HG02642 (cell line): ENCODE results near the gene ARHGEF12.

Experiments used
- ATAC-seq: cut with Tn5 transposase; IDR thresholded peaks from one replicate; pipeline ENCODE4 v1.9.1; 2021; ENCODE audit warnings: mild to moderate bottlenecking; ENCODE audit not compliant: unreplicated experiment, poor library complexity

ARHGEF12 gene

GRCh38 chr11:120316880-120317688, 19.1 kb upstream of the ARHGEF12 start:
- no peak for ATAC-seq

GRCh38 chr11:120317689-120318480, 18.3 kb upstream of the ARHGEF12 start:
- ATAC-seq: no peak

DNA sequence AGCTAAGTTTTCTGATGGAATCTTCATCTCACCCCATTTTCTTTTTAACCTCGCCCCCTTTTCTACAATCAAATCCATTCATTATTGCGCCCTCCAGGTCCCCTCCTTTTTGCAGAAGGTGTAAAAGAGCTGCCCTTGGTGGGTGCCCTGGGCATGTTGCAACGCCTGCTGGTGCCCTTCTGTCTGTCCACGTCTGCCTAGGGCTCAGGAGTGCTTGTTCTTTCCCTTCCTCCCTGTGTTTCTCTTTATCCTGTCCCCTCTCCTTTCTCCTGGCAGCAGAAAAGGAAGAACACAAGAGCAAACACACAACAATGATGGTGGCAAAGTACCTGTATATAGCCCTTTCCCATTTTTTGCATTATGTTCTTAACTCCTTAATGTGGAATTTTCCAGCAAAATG, 17.3 kb upstream of the ARHGEF12 start:
- no peak for ATAC-seq

DNA sequence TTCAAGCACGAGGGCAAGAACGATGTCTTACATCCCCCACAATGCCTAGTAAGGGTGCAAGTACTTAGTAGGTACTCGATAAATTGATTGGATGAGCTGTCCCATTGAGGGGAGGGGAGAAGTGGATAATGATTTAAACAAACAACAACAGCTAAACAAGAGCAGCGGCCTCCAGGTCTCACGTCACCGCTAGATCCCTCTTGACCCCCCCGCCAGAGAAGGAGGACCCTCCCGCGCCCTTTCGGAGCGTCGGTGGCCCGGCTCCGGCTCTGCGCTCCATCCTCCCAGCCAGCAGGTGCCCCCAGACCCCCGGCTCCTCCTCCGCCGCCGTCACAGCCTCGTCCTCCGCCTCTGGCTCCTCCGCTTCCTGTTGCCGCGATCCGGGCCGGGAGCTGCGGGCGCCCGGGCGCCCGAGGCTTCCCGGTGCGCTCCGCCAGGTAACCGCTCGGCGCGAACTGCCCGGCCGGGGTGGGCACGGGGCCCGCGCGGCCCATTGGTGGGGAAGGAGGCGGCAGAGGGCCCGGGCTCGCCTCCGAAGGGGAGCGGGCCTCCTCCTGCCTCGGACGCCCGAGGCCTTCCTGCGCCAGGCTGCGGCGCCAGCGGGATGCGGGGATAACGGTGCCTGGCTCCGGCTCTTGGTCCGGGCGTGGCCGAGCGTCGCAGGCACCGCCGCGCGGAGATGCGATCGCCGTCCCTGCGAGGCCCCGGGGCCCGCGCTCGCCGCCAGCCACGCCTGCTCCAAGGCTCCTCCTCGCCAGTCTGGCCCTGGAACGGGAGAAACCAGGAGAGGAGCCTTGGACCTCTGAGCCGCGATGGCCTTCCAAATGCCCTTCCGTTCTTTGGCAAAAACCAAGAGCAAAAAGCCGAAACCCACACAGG, 11.0 kb upstream of the ARHGEF12 start, which contains the start of gene TLCD5:
Gene TLCD5, plus strand, starts transcription at position 368 of the 879 bp plus-strand sequence. CDS start 2,143 bp downstream, outside the sequence.
- ATAC-seq: peak; percentile 50

GRCh38 chr11:120326228-120326627, 10.0 kb upstream of the ARHGEF12 start:
- no peak for ATAC-seq

DNA sequence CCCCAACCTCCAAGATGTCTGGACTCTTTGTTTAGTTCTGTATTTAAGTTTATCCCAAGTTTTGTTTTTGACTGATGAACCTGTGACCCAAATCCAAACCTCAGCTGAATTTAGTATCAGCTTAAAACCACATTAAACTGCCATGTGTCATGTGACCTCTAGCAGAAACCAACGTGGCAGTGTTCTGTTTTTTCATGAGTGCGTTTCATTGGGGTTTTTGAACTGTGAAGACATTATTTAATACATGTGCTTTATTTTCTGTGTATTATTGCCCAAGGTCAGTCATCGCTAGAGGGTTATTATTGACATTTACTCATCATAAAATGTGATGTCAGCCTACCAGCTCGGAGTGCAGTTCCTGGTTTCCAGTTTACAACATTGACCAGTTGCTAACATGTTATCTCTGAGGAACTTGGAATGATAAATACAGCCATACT, 9.3 kb upstream of the ARHGEF12 start:
- ATAC-seq: no peak

- ATAC-seq: no peak
Observed at GRCh38 chr11:120327311-120327710, 8.9 kb upstream of the ARHGEF12 start.

DNA sequence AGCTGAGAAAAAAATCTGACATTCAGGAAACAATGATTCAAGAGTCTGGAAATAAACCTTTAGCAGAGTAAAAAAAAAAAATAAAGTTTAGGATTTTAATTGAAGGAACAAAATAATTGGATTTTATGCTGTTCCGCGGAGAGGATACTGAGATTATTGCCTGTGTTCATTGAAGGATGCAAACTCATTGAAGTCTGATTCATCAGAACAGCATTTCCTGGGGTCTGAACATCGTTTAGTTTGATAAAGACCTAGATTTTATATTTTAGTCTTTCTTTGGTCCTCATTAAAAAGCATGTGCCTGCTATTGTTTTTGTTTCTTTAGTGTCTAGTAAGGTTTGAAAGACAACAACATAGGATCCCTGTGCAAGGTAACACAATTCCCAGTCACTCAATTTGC, 6.7 kb upstream of the ARHGEF12 start:
- no peak for ATAC-seq

- no peak for ATAC-seq
Observed at GRCh38 chr11:120330045-120330444, 6.2 kb upstream of the ARHGEF12 start.

- no peak for ATAC-seq
Observed at GRCh38 chr11:120331301-120331996, 4.8 kb upstream of the ARHGEF12 start.

DNA sequence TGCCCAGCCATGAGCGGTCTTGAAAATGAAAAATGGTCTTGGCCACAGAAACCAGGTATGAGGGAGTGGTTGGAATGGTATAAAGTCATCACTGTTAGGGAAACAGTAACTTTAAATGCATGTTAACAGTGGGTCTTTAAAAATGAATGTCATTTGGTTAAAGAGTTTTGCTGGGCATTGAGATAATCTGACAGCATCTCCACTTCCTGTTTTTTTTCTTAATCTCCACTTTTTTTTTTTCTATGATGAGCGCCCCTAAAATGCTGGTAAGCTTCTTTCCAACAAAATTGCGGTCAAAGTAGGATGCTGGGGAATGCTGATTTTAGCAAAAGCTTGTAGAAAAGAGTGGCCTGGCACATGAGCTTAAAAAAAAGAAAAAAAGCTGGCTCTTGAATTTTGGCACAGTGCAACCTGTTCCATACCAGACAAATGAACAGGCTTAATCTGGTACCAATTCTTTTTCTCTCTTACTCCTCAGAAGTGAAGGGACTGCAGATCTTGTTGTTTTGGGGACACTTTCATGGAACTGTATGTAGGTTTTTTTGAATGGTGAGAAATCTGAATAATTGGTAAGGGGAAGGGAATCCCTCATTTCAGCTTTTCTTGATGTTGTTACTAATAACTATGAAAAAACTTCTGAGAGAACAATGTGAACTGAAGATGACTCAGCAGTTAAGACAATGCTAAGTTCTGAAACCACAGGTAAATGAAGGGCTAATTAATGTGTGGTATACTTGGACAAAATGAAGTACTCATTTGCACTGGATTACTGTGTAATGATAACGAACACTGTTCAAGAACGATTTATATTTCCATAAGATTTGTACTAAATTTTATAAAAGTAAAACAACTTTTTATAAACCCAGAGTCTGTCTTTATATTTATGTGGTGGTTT, 3.1 kb upstream of the ARHGEF12 start:
- no peak for ATAC-seq

DNA sequence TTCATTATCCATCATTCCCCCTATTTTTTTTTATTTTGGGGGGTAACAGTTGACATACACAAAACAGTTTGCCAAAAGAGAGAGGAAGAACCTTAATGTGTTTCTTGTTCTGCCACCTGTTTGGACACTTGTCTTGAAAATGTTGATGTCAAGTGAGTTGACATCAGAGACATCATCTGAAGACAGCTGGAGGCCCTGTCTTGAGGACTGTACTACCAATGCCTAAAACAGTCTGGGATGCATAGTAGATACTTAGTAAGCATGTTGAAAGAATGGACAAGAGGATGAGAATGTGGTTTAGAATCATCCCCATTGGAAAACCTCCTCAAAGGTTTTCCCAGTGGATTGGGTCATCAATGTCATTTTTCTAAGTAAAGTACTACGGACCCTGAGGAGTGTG, 2.4 kb upstream of the ARHGEF12 start:
- ATAC-seq: no peak

DNA sequence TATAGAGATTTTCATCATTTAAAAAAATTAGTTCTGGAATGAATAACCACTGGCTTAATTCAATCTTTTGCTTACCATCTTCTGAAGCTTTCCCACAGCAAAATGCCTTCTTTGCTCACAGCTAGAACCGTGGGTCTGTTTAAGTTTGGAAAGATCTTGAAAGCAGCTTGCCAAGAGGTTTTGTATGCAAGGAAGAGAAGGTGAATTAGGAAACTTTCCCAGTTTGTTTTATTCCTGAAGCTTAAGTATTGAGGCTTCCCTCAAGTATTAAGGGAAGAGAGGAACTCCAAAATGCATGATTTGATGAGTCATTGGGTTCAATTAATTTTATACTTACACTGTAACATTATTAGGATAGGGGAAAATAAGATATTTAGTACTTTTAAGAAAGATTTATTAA, 1.9 kb upstream of the ARHGEF12 start:
- no peak for ATAC-seq

DNA sequence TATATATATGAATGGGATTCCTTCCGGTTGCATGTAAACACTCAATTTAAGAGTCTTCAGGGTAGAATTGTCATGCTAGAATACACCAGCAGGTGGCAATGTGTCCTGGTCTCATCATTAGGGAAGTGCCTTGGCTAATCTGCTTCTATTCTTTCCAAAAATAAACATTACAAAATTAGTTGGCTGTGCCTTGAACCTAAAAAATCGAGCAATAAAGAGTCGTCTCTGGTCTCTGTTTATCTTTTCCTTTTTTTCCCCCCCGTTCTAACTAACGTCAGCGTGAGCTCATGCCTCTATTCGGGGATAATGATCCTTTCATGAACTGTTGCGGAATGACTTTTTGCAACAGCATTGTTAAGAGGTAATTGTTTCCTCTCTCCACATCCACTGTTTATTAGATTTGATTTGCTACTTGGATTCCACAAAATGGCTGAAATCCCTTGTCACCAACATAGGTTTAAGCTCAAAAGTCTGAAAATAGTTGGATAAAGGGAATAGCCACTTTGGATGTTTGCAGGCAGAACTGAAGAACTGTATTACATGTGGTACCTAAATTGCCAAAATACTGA, 1.2 kb upstream of the ARHGEF12 start:
- no peak for ATAC-seq

- ATAC-seq: peak; percentile 23
Observed at GRCh38 chr11:120335556-120335907, 681 bp upstream of the ARHGEF12 start.

GRCh38 chr11:120336641-120337354, 585 bp downstream of the ARHGEF12 start:
- peak; percentile 32 for ATAC-seq

- ATAC-seq: no peak
Observed at GRCh38 chr11:120337355-120338106, 1.3 kb downstream of the ARHGEF12 start.
